NCI-H146 (cell line): ENCODE results near the gene ATAD2B.
"Not testable (repeated sequence)": the region's sequence is repeated elsewhere in the genome, so short reads cannot be mapped to it uniquely, and the experiment has no call there.

Source experiments
- DNase-seq: peaks from one replicate; lab custom pipeline; 2025; lab: John Stamatoyannopoulos, UW

ATAD2B gene

GRCh38 chr2:23789012-23789411 is 137.9 kb downstream of the ATAD2B start:
- no peak for DNase-seq

GRCh38 chr2:23788100-23788499 is 138.8 kb downstream of the ATAD2B start:
- DNase-seq: no peak

- no peak for DNase-seq
Observed at GRCh38 chr2:23784971-23785370, 142.0 kb downstream of the ATAD2B start.

GRCh38 chr2:23782646-23783045 is 144.3 kb downstream of the ATAD2B start:
- DNase-seq: peak; percentile 30

- peak; percentile 53 for DNase-seq
Observed at GRCh38 chr2:23782126-23782525, 144.8 kb downstream of the ATAD2B start.

GRCh38 chr2:23780465-23780864 is 146.5 kb downstream of the ATAD2B start:
- not testable (repeated sequence) for DNase-seq

- DNase-seq: no peak
Observed at GRCh38 chr2:23777826-23778225, 149.1 kb downstream of the ATAD2B start.

- DNase-seq: no peak
Observed at GRCh38 chr2:23776021-23776420, 150.9 kb downstream of the ATAD2B start.

GRCh38 chr2:23772684-23773083 is 154.2 kb downstream of the ATAD2B start:
- no peak for DNase-seq

- DNase-seq: no peak
Observed at GRCh38 chr2:23772056-23772455, 154.9 kb downstream of the ATAD2B start.

- no peak for DNase-seq
Observed at GRCh38 chr2:23769364-23769763, 157.6 kb downstream of the ATAD2B start.

- DNase-seq: no peak
Observed at GRCh38 chr2:23767876-23768621, 158.9 kb downstream of the ATAD2B start.

- DNase-seq: no peak
Observed at GRCh38 chr2:23762141-23762540, 164.8 kb downstream of the ATAD2B start.

- no peak for DNase-seq
Observed at GRCh38 chr2:23761638-23762037, 165.3 kb downstream of the ATAD2B start.

GRCh38 chr2:23760736-23761135 is 166.2 kb downstream of the ATAD2B start:
- peak; percentile 8 for DNase-seq

GRCh38 chr2:23757686-23758433 is 169.1 kb downstream of the ATAD2B start:
- no peak for DNase-seq

- no peak for DNase-seq
Observed at GRCh38 chr2:23756593-23757292, 170.2 kb downstream of the ATAD2B start.

- DNase-seq: no peak
Observed at GRCh38 chr2:23754970-23755369, 172.0 kb downstream of the ATAD2B start.

GRCh38 chr2:23753291-23754010 is 173.5 kb downstream of the ATAD2B start:
- DNase-seq: no peak

- DNase-seq: no peak
Observed at GRCh38 chr2:23751747-23752265, 175.1 kb downstream of the ATAD2B start.

- no peak for DNase-seq
Observed at GRCh38 chr2:23746141-23746863, 180.6 kb downstream of the ATAD2B start.
